ENCODE data around the gene CD300H.

DNA sequence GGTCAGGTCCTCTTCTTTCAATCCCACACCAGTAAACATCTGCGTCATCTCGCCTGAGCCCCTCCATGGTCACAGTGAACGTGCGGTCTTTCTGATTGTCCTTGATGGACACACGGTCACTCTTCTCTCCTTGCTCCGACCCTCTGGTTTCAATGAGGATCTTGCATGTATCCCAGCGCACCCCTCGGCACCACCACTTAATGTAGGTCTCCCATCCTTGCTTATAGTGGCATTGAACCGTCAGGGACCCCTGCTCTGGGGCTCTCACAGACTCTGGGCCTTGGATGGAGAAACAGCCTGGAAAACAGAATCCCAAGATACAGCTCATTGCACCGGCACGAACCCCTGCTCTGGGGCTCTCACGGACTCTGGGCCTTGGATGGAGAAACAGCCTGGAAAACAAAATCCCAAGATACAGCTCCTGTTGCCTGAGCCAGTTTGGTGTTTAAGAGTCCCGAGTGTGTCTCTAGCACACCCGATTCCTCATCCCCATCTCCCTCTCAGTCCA lies 41.5 kb downstream of the CD300H start:
- TF ChIP-seq, protein P1, sequence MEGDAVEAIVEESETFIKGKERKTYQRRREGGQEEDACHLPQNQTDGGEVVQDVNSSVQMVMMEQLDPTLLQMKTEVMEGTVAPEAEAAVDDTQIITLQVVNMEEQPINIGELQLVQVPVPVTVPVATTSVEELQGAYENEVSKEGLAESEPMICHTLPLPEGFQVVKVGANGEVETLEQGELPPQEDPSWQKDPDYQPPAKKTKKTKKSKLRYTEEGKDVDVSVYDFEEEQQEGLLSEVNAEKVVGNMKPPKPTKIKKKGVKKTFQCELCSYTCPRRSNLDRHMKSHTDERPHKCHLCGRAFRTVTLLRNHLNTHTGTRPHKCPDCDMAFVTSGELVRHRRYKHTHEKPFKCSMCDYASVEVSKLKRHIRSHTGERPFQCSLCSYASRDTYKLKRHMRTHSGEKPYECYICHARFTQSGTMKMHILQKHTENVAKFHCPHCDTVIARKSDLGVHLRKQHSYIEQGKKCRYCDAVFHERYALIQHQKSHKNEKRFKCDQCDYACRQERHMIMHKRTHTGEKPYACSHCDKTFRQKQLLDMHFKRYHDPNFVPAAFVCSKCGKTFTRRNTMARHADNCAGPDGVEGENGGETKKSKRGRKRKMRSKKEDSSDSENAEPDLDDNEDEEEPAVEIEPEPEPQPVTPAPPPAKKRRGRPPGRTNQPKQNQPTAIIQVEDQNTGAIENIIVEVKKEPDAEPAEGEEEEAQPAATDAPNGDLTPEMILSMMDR (IDR thresholded peaks at IDR 0.05), result no peak
- no peak for TF ChIP-seq EZH2phosphoT487 (IDR thresholded peaks at IDR 0.05)

Measured in neural progenitor cell (in vitro differentiated cells).